K562 (cell line): ENCODE measurements around the gene HMGN2. TPM values are rescaled to one million over a fixed set of nuclear protein-coding genes. Genes with fewer than 3 reads are reported as not detected.
A peak's percentile ranks its signal among the peaks of the same experiment; 100 is the strongest.

Experiments
- ARID2 ChIP-seq: fragments of 450-650 bp; IDR thresholded peaks from 2 replicates; pipeline ENCODE4 v1.6.1; 2017; ENCODE audit warnings: antibody characterized with exemption, mild to moderate bottlenecking
- ATF2 ChIP-seq: sonication (generic); formaldehyde crosslinking; IDR thresholded peaks from 2 replicates; pipeline ENCODE4 v1.8.1; 2022; ENCODE audit warnings: missing genetic modification reagents
- BDP1 ChIP-seq: IDR thresholded peaks from 3 replicates; pipeline ENCODE4 v1.6.1; 2011; ENCODE audit not compliant: insufficient read length, insufficient read depth
- CBFB ChIP-seq: sonication (generic); formaldehyde crosslinking; IDR thresholded peaks from 2 replicates; pipeline ENCODE4 v1.4.0; 2020; ENCODE audit warnings: mild to moderate bottlenecking, missing genetic modification reagents
- EP300 ChIP-seq: IDR thresholded peaks from 2 replicates; pipeline ENCODE4 v1.6.1; 2012; ENCODE audit warnings: low read length, improper control_type of control experiment
- EWSR1 ChIP-seq: fragments of 450-650 bp; IDR thresholded peaks from 2 replicates; pipeline ENCODE4 v1.6.1; 2018; ENCODE audit warnings: borderline replicate concordance, mild to moderate bottlenecking, low read depth, moderate library complexity; ENCODE audit not compliant: partially characterized antibody
- GATA2 ChIP-seq: sonication (generic); formaldehyde crosslinking; IDR thresholded peaks from 2 replicates; pipeline ENCODE4 v1.4.0; 2020; ENCODE audit warnings: mild to moderate bottlenecking, missing genetic modification reagents
- GTF3C2 ChIP-seq: IDR thresholded peaks from 3 replicates; pipeline ENCODE4 v1.6.1; 2011; ENCODE audit warnings: borderline replicate concordance, mild to moderate bottlenecking, moderate library complexity; ENCODE audit not compliant: insufficient read length; ENCODE audit errors: extremely low read depth
- HLTF ChIP-seq: fragments of 450-650 bp; IDR thresholded peaks from 2 replicates; pipeline ENCODE4 v1.6.1; 2016
- HNRNPK ChIP-seq: fragments of 200-400 bp; formaldehyde crosslinking; IDR thresholded peaks from one replicate; pipeline ENCODE4 v1.6.1; 2018; ENCODE audit warnings: mild to moderate bottlenecking, low read depth, low read length; ENCODE audit not compliant: poor library complexity, severe bottlenecking
- KLF6 ChIP-seq: fragments of 250-450 bp; sonication (Bioruptor Pico); IDR thresholded peaks from 2 replicates; pipeline ENCODE4 v1.4.0; 2020; ENCODE audit warnings: mild to moderate bottlenecking, moderate library complexity, borderline replicate concordance
- MAFG ChIP-seq: fragments of 450-650 bp; conservative IDR thresholded peaks from 2 replicates; pipeline ENCODE4 v1.6.1; 2016; ENCODE audit warnings: missing genetic modification characterization, missing compliant biosample characterization
- MITF ChIP-seq: IDR thresholded peaks from 2 replicates; pipeline ENCODE4 v1.6.1; 2014; ENCODE audit warnings: antibody characterized with exemption
- NBN ChIP-seq: fragments of 450-650 bp; IDR thresholded peaks from 2 replicates; pipeline ENCODE4 v1.6.1; 2016; ENCODE audit warnings: low read depth, mild to moderate bottlenecking
- NFIX ChIP-seq: fragments of 250-450 bp; sonication (Bioruptor Pico); IDR thresholded peaks from 2 replicates; pipeline ENCODE4 v1.4.0; 2020; ENCODE audit warnings: low read depth, mild to moderate bottlenecking, moderate library complexity
- NR3C1 ChIP-seq: sonication (generic); formaldehyde crosslinking; IDR thresholded peaks from 2 replicates; pipeline ENCODE4 v1.8.1; 2022; ENCODE audit warnings: missing genetic modification reagents
- STAT5B ChIP-seq: fragments of 250-450 bp; sonication (Bioruptor Pico); IDR thresholded peaks from 2 replicates; pipeline ENCODE4 v1.8.0; 2021; ENCODE audit warnings: mild to moderate bottlenecking, inconsistent platforms
- ZNF140 ChIP-seq: fragments of 250-450 bp; sonication (Bioruptor Pico); IDR thresholded peaks from 2 replicates; pipeline ENCODE4 v1.8.0; 2021; ENCODE audit warnings: moderate library complexity, mild to moderate bottlenecking, inconsistent platforms
- ZNF277 ChIP-seq: fragments of 250-450 bp; sonication (Bioruptor Pico); IDR thresholded peaks from 2 replicates; pipeline ENCODE4 v1.8.0; 2022; ENCODE audit warnings: inconsistent platforms, mild to moderate bottlenecking, moderate library complexity, borderline replicate concordance
- ZNF444 ChIP-seq: fragments of 250-450 bp; sonication (Bioruptor Pico); IDR thresholded peaks from 2 replicates; pipeline ENCODE4 v1.4.0; 2020; ENCODE audit warnings: mild to moderate bottlenecking, moderate library complexity
- ZNF551 ChIP-seq: fragments of 250-450 bp; sonication (Bioruptor Pico); IDR thresholded peaks from 2 replicates; pipeline ENCODE4 v1.5.0; 2021; ENCODE audit warnings: mild to moderate bottlenecking, moderate library complexity
- polyA plus RNA-seq, 8 experiments: library from polyadenylated mRNA; depleted of rRNA in 4 of 8; stranded (reverse) in 5 of 8; unstranded in 3 of 8; fragments of >200 nt; fragmentation: Nextera tagmentation in 2 of 8; fragmentation: Illumina TruSeq in 1 of 8; extraction: Ambion mirVana in 2 of 8; extraction: Trizol in 1 of 8; gene quantifications; 2 replicates each; pipeline versions ENCODE4 v1.2.1 to v1.2.3, GENCODE V29; 2011 to 2014; ENCODE audit warnings: inconsistent platforms in 1 of 8, missing spikeins in 1 of 8
- total RNA-seq, 7 experiments: library from RNA; depleted of rRNA in 6 of 7; stranded (reverse); fragments of >200 nt in 6 of 7; fragmentation: Illumina TruSeq in 2 of 7; extraction: Trizol in 2 of 7; gene quantifications; 2 replicates each; pipeline versions ENCODE4 v1.2.1 to v1.2.3, GENCODE V29; 2011 to 2021; ENCODE audit warnings: low replicate concordance in 1 of 7

HMGN2 gene
- total and polyA plus RNA-seq, 9 of the 15 experiments (the other 6 are each of a cell fraction or from before 2014, with no cell fraction given) = 370 to 1,354 (median 965) TPM

GRCh38 chr1:26431979-26432695 lies 40.1 kb upstream of the HMGN2 start, which contains the start of gene DHDDS (continued):
- TF ChIP-seq GTF3C2 (no peak), KLF6 (peak; percentile 52; the same call in 1 of the 2 replicates), ZNF140 (CRISPR knock-in tag) (no peak), CBFB (CRISPR knock-in tag) (peak; percentile 51; the same call in 1 of the 2 replicates), STAT5B (CRISPR knock-in tag) (no peak), ZNF444 (no peak), MAFG (tag) (no peak), ZNF277 (CRISPR knock-in tag) (no peak), NBN (peak; percentile 97), NR3C1 (peak; percentile 74; the same call in 1 of the 2 replicates), EWSR1 (no peak), ZNF551 (CRISPR knock-in tag) (no peak), NFIX (CRISPR knock-in tag) (no peak), ATF2 (CRISPR knock-in tag) (no peak), HNRNPK (peak; percentile 33), EP300 (0 out of 2 replicates have a peak, but pooled peaks have one; percentile 34), MITF (peak; percentile 93), HLTF (peak; percentile 95), BDP1 (no peak), ARID2 (peak; percentile 27; the same call in 1 of the 2 replicates), GATA2 (no peak)
